HCT116 (cell line): ENCODE measurements around the gene TMA7.

Experiments
- CBX3 ChIP-seq: IDR thresholded peaks from 2 replicates; pipeline ENCODE4 v1.6.1; 2012; ENCODE audit warnings: low read depth
- CEBPB ChIP-seq: IDR thresholded peaks from 2 replicates; pipeline ENCODE4 v1.6.1; 2012; ENCODE audit warnings: low read depth
- EGR1 ChIP-seq: IDR thresholded peaks from 2 replicates; pipeline ENCODE4 v1.6.1; 2012; ENCODE audit warnings: low read depth
- EZH2 ChIP-seq: fragments of 200-600 bp; sonication (generic); IDR thresholded peaks from 2 replicates; pipeline ENCODE4 v1.6.1; 2017; ENCODE audit warnings: antibody characterized with exemption, mixed run types
- EZH2phosphoT487 ChIP-seq: fragments of 200-600 bp; IDR thresholded peaks from 2 replicates; pipeline ENCODE4 v1.6.1; 2018; ENCODE audit warnings: antibody characterized with exemption, borderline replicate concordance
- POLR2A ChIP-seq: IDR thresholded peaks from 2 replicates; pipeline ENCODE4 v1.7.0; 2011; ENCODE audit warnings: borderline replicate concordance; ENCODE audit not compliant: insufficient read depth, insufficient read length; ENCODE audit errors: extremely low read depth
- POLR2AphosphoS5 ChIP-seq: IDR thresholded peaks from 2 replicates; pipeline ENCODE4 v1.6.1; 2011; ENCODE audit warnings: mild to moderate bottlenecking, low read depth, low read length, moderate library complexity
- RAD21 ChIP-seq: IDR thresholded peaks from 2 replicates; pipeline ENCODE4 v1.6.1; 2012; ENCODE audit warnings: low read depth, mild to moderate bottlenecking
- SRF ChIP-seq: IDR thresholded peaks from 2 replicates; pipeline ENCODE4 v1.6.1; 2012; ENCODE audit warnings: low read depth
- TF ChIP-seq, protein P1 (sequence below), 3 experiments: fragments of 200-600 bp in 1 of 3; sonication (generic) in 1 of 3; IDR thresholded peaks in 2 of 3; conservative IDR thresholded peaks in 1 of 3; 2 replicates each; pipeline ENCODE4 v1.5.1; 2012 to 2017; ENCODE audit warnings: low read depth in 2 of 3, low read length in 2 of 3, antibody characterized with exemption in 1 of 3, borderline replicate concordance in 1 of 3, control low read depth in 1 of 3, mild to moderate bottlenecking in 1 of 3, mixed read lengths in 1 of 3, mixed run types in 1 of 3, moderate library complexity in 1 of 3; ENCODE audit not compliant: insufficient read depth in 1 of 3
- TF ChIP-seq, protein P2 (sequence below): IDR thresholded peaks from 2 replicates; pipeline ENCODE4 v1.6.1; 2012
- TF ChIP-seq, protein P3 (sequence below): IDR thresholded peaks from 2 replicates; pipeline ENCODE4 v1.6.1; 2012
- TF ChIP-seq, protein P4 (sequence below): IDR thresholded peaks from 2 replicates; pipeline ENCODE4 v1.6.1; 2012; ENCODE audit warnings: low read depth
- TF ChIP-seq, protein P5 (sequence below): IDR thresholded peaks from 2 replicates; pipeline ENCODE4 v1.6.1; 2011; ENCODE audit warnings: mild to moderate bottlenecking, low read length, moderate library complexity; ENCODE audit not compliant: insufficient replicate concordance; ENCODE audit errors: extremely low read depth

DNA sequence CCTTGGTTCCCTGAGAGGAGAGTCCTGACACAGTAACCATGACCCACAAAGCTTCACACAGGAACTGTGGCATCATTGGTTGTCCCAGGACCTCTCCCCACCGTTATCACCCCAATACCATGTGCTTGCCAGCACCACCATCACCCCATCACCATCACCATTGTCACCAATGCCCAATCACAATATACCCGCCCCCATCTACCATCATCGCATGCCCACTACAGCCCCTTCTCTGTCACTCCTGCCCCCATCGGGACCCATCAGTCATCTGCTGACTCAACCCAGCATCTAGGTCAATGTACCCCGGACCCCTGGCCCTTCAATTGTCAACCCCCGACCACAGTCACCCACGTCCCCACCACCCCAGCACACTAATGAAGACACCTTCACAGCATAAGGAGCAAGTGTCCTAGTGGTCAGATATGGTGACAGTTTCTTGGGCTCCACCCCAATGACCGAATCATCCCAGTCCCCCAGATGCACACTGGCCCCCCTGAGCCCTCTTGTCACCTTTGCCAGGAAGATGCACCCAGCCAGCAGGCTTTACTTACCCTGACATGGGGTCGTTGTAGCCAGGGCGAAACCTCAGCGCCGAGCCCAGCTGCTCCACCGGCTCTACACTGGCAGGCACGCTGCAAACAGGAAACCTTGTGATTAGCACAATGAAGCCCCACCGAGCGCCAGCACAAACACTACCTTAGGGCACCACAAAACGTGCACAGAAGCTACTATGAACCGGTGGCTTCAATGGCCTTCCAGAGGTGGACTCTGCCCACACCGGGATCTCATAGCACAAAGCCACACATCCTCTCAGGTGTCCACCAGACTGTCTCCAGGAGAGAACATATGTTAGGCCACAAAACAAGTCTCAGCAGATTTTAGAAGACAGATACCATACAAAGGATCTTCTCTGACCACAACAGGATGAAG is 38.8 kb downstream of the TMA7 start:
- TF ChIP-seq, protein P1, sequence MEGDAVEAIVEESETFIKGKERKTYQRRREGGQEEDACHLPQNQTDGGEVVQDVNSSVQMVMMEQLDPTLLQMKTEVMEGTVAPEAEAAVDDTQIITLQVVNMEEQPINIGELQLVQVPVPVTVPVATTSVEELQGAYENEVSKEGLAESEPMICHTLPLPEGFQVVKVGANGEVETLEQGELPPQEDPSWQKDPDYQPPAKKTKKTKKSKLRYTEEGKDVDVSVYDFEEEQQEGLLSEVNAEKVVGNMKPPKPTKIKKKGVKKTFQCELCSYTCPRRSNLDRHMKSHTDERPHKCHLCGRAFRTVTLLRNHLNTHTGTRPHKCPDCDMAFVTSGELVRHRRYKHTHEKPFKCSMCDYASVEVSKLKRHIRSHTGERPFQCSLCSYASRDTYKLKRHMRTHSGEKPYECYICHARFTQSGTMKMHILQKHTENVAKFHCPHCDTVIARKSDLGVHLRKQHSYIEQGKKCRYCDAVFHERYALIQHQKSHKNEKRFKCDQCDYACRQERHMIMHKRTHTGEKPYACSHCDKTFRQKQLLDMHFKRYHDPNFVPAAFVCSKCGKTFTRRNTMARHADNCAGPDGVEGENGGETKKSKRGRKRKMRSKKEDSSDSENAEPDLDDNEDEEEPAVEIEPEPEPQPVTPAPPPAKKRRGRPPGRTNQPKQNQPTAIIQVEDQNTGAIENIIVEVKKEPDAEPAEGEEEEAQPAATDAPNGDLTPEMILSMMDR (IDR thresholded peaks at IDR 0.05 in 2 of 3, conservative IDR thresholded peaks at IDR 0.05 in 1 of 3; ENCODE audit: borderline replicate concordance in 1 of 3, insufficient read depth in 1 of 3, low read depth in 2 of 3, low read length in 2 of 3) = no peak
- no peak for TF ChIP-seq POLR2A
- no peak for TF ChIP-seq POLR2AphosphoS5
- TF ChIP-seq EZH2phosphoT487 = no peak
- no peak for TF ChIP-seq CEBPB
- TF ChIP-seq, protein P2, sequence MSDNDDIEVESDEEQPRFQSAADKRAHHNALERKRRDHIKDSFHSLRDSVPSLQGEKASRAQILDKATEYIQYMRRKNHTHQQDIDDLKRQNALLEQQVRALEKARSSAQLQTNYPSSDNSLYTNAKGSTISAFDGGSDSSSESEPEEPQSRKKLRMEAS = no peak
- no peak for TF ChIP-seq CBX3
- TF ChIP-seq RAD21 = no peak
- TF ChIP-seq, protein P3, sequence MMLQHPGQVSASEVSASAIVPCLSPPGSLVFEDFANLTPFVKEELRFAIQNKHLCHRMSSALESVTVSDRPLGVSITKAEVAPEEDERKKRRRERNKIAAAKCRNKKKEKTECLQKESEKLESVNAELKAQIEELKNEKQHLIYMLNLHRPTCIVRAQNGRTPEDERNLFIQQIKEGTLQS = no peak
- TF ChIP-seq, protein P4, sequence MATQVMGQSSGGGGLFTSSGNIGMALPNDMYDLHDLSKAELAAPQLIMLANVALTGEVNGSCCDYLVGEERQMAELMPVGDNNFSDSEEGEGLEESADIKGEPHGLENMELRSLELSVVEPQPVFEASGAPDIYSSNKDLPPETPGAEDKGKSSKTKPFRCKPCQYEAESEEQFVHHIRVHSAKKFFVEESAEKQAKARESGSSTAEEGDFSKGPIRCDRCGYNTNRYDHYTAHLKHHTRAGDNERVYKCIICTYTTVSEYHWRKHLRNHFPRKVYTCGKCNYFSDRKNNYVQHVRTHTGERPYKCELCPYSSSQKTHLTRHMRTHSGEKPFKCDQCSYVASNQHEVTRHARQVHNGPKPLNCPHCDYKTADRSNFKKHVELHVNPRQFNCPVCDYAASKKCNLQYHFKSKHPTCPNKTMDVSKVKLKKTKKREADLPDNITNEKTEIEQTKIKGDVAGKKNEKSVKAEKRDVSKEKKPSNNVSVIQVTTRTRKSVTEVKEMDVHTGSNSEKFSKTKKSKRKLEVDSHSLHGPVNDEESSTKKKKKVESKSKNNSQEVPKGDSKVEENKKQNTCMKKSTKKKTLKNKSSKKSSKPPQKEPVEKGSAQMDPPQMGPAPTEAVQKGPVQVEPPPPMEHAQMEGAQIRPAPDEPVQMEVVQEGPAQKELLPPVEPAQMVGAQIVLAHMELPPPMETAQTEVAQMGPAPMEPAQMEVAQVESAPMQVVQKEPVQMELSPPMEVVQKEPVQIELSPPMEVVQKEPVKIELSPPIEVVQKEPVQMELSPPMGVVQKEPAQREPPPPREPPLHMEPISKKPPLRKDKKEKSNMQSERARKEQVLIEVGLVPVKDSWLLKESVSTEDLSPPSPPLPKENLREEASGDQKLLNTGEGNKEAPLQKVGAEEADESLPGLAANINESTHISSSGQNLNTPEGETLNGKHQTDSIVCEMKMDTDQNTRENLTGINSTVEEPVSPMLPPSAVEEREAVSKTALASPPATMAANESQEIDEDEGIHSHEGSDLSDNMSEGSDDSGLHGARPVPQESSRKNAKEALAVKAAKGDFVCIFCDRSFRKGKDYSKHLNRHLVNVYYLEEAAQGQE = no peak
- no peak for TF ChIP-seq EZH2
- no peak for TF ChIP-seq SRF
- TF ChIP-seq EGR1 = no peak
- TF ChIP-seq, protein P5, sequence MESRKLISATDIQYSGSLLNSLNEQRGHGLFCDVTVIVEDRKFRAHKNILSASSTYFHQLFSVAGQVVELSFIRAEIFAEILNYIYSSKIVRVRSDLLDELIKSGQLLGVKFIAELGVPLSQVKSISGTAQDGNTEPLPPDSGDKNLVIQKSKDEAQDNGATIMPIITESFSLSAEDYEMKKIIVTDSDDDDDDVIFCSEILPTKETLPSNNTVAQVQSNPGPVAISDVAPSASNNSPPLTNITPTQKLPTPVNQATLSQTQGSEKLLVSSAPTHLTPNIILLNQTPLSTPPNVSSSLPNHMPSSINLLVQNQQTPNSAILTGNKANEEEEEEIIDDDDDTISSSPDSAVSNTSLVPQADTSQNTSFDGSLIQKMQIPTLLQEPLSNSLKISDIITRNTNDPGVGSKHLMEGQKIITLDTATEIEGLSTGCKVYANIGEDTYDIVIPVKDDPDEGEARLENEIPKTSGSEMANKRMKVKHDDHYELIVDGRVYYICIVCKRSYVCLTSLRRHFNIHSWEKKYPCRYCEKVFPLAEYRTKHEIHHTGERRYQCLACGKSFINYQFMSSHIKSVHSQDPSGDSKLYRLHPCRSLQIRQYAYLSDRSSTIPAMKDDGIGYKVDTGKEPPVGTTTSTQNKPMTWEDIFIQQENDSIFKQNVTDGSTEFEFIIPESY = no peak
